HL-60 (cell line): ENCODE measurements around the gene B9D2.

Experiments used
- DNase-seq, 2 experiments: peaks; one replicate each; pipeline ENCODE4 v3.0.0-alpha.2; 2010 to 2020; ENCODE audit warnings: low read depth in 1 of 2, low spot score in 1 of 2
- H3K27ac ChIP-seq: fragments of 250-450 bp; sonication (Bioruptor Pico); replicated peaks from 2 replicates; pipeline ENCODE4 v1.5.1; 2020; ENCODE audit warnings: mild to moderate bottlenecking, moderate library complexity
- H3K27me3 ChIP-seq: fragments of 250-450 bp; sonication (Bioruptor Pico); 2 replicates; pipeline ENCODE4 v1.5.1; 2021; ENCODE audit warnings: mild to moderate bottlenecking, moderate library complexity; ENCODE audit not compliant: insufficient read depth, poor library complexity, severe bottlenecking
- H3K4me3 ChIP-seq: replicated peaks from 2 replicates; pipeline ENCODE4 v1.5.1; 2011; ENCODE audit warnings: mild to moderate bottlenecking, control low read depth, low read length; ENCODE audit not compliant: insufficient read depth
- CTCF ChIP-seq: IDR thresholded peaks from one replicate; pipeline ENCODE4 v1.5.1; 2011; ENCODE audit warnings: low read length, control low read depth, inconsistent platforms; ENCODE audit not compliant: insufficient read depth
- GABPA ChIP-seq: IDR thresholded peaks from 2 replicates; pipeline ENCODE4 v1.6.1; 2012; ENCODE audit warnings: low read depth
- POLR2AphosphoS5 ChIP-seq: IDR thresholded peaks from 2 replicates; pipeline ENCODE4 v1.6.1; 2012; ENCODE audit warnings: low read depth
- REST ChIP-seq: IDR thresholded peaks from 2 replicates; pipeline ENCODE4 v1.6.1; 2012; ENCODE audit warnings: low read depth; ENCODE audit not compliant: insufficient replicate concordance
- SPI1 ChIP-seq: IDR thresholded peaks from 2 replicates; pipeline ENCODE4 v1.6.1; 2012; ENCODE audit warnings: low read depth, mild to moderate bottlenecking, borderline replicate concordance

The B9D2 gene

GRCh38 chr19:41332000-41332399 is 31.9 kb downstream of the B9D2 start:
- Histone ChIP-seq H3K27me3 (no peaks in the 10 kb centered on the region), H3K27ac (no peak overlapping the region), H3K4me3 (no peak overlapping the region)
- no peak for DNase-seq
- TF ChIP-seq GABPA (no peak), CTCF (no peak), POLR2AphosphoS5 (no peak), SPI1 (no peak), REST (no peak)

GRCh38 chr19:41330946-41331678 is 32.8 kb downstream of the B9D2 start:
- Histone ChIP-seq H3K27me3 (no peaks in the 10 kb centered on the region), H3K27ac (no peak overlapping the region), H3K4me3 (no peak overlapping the region)
- TF ChIP-seq GABPA (no peak), POLR2AphosphoS5 (no peak), SPI1 (no peak), CTCF (no peak), REST (no peak)
- DNase-seq: no peak

- no peaks in the 10 kb centered on the region for H3K27me3 ChIP-seq
- TF ChIP-seq SPI1: no peak
- no peak for TF ChIP-seq REST
- TF ChIP-seq CTCF: no peak
- TF ChIP-seq GABPA: no peak
- no peak for TF ChIP-seq POLR2AphosphoS5
- H3K4me3 ChIP-seq: no peak overlapping the region
- no peak overlapping the region for H3K27ac ChIP-seq
- no peak for DNase-seq
Measured at GRCh38 chr19:41330481-41330880, 33.5 kb downstream of the B9D2 start.
